ENCODE measurements around the gene MAP1S. TPM values are rescaled to one million over a fixed set of nuclear protein-coding genes. Genes with fewer than 3 reads are reported as not detected.
A peak's percentile ranks its signal among the peaks of the same experiment; 100 is the strongest.

The MAP1S gene
- total RNA-seq, 1 donor from 2014 or later = 111 TPM

DNA sequence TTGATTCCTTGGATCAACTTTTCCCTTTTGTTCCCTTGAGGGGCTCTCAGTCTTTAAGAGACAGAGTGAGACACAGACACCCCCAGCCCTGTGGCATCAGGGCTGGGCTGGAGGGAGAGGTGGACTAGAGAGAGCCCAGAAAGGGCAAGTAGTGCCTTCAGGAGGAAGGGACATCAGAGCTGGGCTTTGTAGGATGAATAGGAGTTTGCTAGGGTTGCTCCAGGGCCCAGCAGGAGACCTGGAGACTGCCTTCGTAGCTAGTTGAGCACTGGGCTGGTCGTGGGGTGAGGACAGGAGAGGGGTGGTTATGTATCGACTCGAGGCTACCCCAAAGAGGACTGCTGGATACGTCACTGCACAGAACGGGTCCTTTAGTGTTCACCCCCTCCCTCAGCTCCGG is 5.4 kb downstream of the MAP1S start:
- H3K4me3 ChIP-seq = no peak overlapping the region
- H3K4me1 ChIP-seq = peaks cover 9 to 23% of the 10 kb centered on the region in 2 donors
- no peaks in the 10 kb centered on the region for H3K27me3 ChIP-seq
- peaks cover 50 to 70% of the 10 kb centered on the region in 2 donors for H3K36me3 ChIP-seq
- no peak overlapping the region for H3K27ac ChIP-seq
- TF ChIP-seq, protein P1, sequence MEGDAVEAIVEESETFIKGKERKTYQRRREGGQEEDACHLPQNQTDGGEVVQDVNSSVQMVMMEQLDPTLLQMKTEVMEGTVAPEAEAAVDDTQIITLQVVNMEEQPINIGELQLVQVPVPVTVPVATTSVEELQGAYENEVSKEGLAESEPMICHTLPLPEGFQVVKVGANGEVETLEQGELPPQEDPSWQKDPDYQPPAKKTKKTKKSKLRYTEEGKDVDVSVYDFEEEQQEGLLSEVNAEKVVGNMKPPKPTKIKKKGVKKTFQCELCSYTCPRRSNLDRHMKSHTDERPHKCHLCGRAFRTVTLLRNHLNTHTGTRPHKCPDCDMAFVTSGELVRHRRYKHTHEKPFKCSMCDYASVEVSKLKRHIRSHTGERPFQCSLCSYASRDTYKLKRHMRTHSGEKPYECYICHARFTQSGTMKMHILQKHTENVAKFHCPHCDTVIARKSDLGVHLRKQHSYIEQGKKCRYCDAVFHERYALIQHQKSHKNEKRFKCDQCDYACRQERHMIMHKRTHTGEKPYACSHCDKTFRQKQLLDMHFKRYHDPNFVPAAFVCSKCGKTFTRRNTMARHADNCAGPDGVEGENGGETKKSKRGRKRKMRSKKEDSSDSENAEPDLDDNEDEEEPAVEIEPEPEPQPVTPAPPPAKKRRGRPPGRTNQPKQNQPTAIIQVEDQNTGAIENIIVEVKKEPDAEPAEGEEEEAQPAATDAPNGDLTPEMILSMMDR (IDR thresholded peaks at IDR 0.05) = no peak
- no peaks in the 10 kb centered on the region for H3K9me3 ChIP-seq
- intact Hi-C loops (cut with DNase I) = no loop called here
- no peak for DNase-seq (ENCODE audit: low spot score in 2 of 2)

DNA sequence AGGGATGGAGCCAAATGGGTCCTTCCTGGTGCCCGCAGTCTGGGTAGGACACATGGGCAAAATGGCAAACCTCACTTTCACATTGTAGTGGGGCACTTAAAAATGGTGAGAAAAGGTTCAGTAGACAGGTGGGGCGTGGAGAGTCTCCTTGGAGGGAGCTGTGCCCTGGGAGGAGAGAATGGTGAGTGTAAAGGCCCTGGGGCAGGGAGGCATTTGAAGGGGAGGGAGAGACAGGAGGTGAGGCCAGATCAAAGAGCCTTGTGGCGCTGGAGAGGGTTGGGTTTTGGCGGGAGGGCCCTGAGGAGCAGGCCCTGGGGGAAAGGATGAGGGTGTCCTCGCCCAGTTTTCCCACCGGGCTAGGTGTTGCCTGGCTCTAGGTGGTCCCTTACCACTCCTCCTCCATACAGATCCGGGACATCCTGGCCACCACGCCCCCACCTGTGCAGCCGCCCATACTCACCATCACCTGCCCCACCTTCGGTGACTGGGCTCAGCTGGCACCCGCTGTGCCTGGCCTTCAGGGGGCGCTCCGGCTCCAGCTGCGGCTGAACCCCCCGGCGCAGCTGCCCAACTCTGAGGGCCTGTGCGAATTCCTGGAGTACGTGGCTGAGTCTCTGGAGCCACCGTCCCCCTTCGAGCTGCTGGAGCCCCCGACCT is 6.3 kb downstream of the MAP1S start:
- Histone ChIP-seq H3K36me3 (peaks cover 57 to 79% of the 10 kb centered on the region in 2 donors), H3K4me3 (no peak overlapping the region), H3K27ac (no peak overlapping the region), H3K9me3 (no peaks in the 10 kb centered on the region), H3K27me3 (no peaks in the 10 kb centered on the region), H3K4me1 (peaks cover 9 to 16% of the 10 kb centered on the region in 2 donors)
- DNase-seq (ENCODE audit: low spot score in 2 of 2) = no peak
- intact Hi-C loops (cut with DNase I) = no loop called here
- TF ChIP-seq, protein P1 (IDR thresholded peaks at IDR 0.05) = peak in 1 of 3 experiments; percentile 9

DNA sequence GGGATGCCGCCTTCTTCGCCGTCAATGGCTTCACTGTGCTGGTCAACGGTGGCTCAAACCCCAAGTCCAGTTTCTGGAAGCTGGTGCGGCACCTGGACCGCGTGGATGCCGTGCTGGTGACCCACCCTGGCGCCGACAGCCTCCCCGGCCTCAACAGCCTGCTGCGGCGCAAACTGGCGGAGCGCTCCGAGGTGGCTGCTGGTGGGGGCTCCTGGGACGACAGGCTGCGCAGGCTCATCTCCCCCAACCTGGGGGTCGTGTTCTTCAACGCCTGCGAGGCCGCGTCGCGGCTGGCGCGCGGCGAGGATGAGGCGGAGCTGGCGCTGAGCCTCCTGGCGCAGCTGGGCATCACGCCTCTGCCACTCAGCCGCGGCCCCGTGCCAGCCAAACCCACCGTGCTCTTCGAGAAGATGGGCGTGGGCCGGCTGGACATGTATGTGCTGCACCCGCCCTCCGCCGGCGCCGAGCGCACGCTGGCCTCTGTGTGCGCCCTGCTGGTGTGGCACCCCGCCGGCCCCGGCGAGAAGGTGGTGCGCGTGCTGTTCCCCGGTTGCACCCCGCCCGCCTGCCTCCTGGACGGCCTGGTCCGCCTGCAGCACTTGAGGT is 7.0 kb downstream of the MAP1S start:
- H3K4me3 ChIP-seq = no peak overlapping the region
- no peak overlapping the region for H3K27ac ChIP-seq
- intact Hi-C loops (cut with DNase I) = no loop called here
- no peaks in the 10 kb centered on the region for H3K27me3 ChIP-seq
- peaks cover 64 to 86% of the 10 kb centered on the region in 2 donors for H3K36me3 ChIP-seq
- peaks cover 5 to 10% of the 10 kb centered on the region in 2 donors for H3K4me1 ChIP-seq
- TF ChIP-seq, protein P1 (IDR thresholded peaks at IDR 0.05) = no peak
- no peaks in the 10 kb centered on the region for H3K9me3 ChIP-seq
- DNase-seq (ENCODE audit: low spot score in 2 of 2) = no peak

DNA sequence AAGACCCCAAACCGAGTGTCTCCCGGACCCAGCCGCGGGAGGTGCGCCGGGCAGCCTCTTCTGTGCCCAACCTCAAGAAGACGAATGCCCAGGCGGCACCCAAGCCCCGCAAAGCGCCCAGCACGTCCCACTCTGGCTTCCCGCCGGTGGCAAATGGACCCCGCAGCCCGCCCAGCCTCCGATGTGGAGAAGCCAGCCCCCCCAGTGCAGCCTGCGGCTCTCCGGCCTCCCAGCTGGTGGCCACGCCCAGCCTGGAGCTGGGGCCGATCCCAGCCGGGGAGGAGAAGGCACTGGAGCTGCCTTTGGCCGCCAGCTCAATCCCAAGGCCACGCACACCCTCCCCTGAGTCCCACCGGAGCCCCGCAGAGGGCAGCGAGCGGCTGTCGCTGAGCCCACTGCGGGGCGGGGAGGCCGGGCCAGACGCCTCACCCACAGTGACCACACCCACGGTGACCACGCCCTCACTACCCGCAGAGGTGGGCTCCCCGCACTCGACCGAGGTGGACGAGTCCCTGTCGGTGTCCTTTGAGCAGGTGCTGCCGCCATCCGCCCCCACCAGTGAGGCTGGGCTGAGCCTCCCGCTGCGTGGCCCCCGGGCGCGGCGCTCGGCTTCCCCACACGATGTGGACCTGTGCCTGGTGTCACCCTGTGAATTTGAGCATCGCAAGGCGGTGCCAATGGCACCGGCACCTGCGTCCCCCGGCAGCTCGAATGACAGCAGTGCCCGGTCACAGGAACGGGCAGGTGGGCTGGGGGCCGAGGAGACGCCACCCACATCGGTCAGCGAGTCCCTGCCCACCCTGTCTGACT is 7.9 kb downstream of the MAP1S start:
- Histone ChIP-seq H3K27ac (no peak overlapping the region), H3K4me1 (peaks cover 0 to 2% of the 10 kb centered on the region in 2 donors), H3K27me3 (no peaks in the 10 kb centered on the region), H3K36me3 (peaks cover 72 to 95% of the 10 kb centered on the region in 2 donors), H3K4me3 (no peak overlapping the region), H3K9me3 (no peaks in the 10 kb centered on the region)
- TF ChIP-seq, protein P1 (IDR thresholded peaks at IDR 0.05) = no peak
- DNase-seq (ENCODE audit: low spot score in 2 of 2) = no peak
- intact Hi-C loops (cut with DNase I) = no loop called here

DNA sequence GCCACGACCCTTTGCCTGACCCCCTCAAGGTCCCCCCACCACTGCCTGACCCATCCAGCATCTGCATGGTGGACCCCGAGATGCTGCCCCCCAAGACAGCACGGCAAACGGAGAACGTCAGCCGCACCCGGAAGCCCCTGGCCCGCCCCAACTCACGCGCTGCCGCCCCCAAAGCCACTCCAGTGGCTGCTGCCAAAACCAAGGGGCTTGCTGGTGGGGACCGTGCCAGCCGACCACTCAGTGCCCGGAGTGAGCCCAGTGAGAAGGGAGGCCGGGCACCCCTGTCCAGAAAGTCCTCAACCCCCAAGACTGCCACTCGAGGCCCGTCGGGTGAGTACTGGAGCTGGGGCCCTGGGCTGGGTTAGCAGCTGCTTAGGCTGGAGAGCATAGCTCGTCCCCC is 8.6 kb downstream of the MAP1S start:
- H3K4me3 ChIP-seq = no peak overlapping the region
- no peaks in the 10 kb centered on the region for H3K4me1 ChIP-seq
- H3K27me3 ChIP-seq = no peaks in the 10 kb centered on the region
- no peak for DNase-seq (ENCODE audit: low spot score in 2 of 2)
- H3K36me3 ChIP-seq = peaks cover 76 to 100% of the 10 kb centered on the region in 2 donors
- H3K27ac ChIP-seq = no peak overlapping the region
- intact Hi-C loops (cut with DNase I) = no loop called here
- no peaks in the 10 kb centered on the region for H3K9me3 ChIP-seq
- TF ChIP-seq, protein P1 (IDR thresholded peaks at IDR 0.05) = no peak

Measured in ascending aorta (tissue), 2 donors.